Heart left ventricle (tissue), 16 donors: ENCODE measurements around the gene ZBTB7C. TPM values are rescaled to one million over a fixed set of nuclear protein-coding genes. Genes with fewer than 3 reads are reported as not detected.
A peak's percentile ranks its signal among the peaks of the same experiment; 100 is the strongest.

Experiments used
- ATAC-seq, 4 donors: fragments of 200-7000 bp; cut with Tn5 transposase; one replicate each; pipeline ENCODE4 v1.9.1; 2020 to 2022; ENCODE audit warnings: moderate library complexity in 4 of 4, mild to moderate bottlenecking in 3 of 4, moderate number of reproducible peaks in 1 of 4
- DNase-seq, 5 donors: peaks; one replicate each; pipeline ENCODE4 v3.0.0-alpha.2; 2020
- H3K27ac ChIP-seq, 12 donors: fragments of 200-600 bp; sonication (generic) in 4 of 12; one replicate each; pipeline versions ENCODE4 v1.5.0 to v1.8.0; 2016 to 2022; ENCODE audit warnings: mild to moderate bottlenecking in 2 of 12
- H3K27me3 ChIP-seq, 9 donors: fragments of 200-600 bp; sonication (generic) in 2 of 9; one replicate each; pipeline versions ENCODE4 v1.5.1 to v1.8.0; 2016 to 2022; ENCODE audit warnings: mild to moderate bottlenecking in 3 of 9
- H3K36me3 ChIP-seq, 9 donors: fragments of 200-600 bp; sonication (generic) in 2 of 9; one replicate each; pipeline versions ENCODE4 v1.5.0 to v1.8.0; 2018 to 2022; ENCODE audit warnings: mild to moderate bottlenecking in 2 of 9
- H3K4me1 ChIP-seq, 12 donors: fragments of 200-600 bp; sonication (generic) in 4 of 12; one replicate each; pipeline versions ENCODE4 v1.5.0 to v1.8.0; 2016 to 2022; ENCODE audit warnings: mild to moderate bottlenecking in 3 of 12
- H3K4me3 ChIP-seq, 12 donors: fragments of 200-600 bp; sonication (generic) in 4 of 12; one replicate each; pipeline versions ENCODE4 v1.5.0 to v1.8.0; 2017 to 2022; ENCODE audit warnings: mild to moderate bottlenecking in 9 of 12, moderate library complexity in 4 of 12
- H3K9me3 ChIP-seq, 12 donors: fragments of 200-600 bp; sonication (generic) in 4 of 12; one replicate each; pipeline versions ENCODE4 v1.5.0 to v1.8.0; 2016 to 2022; ENCODE audit warnings: mild to moderate bottlenecking in 1 of 12
- POLR2A ChIP-seq, 2 donors: fragments of 450-650 bp; IDR thresholded peaks; one replicate each; pipeline ENCODE4 v1.6.1; 2017; ENCODE audit warnings: antibody characterized with exemption in 2 of 2, mild to moderate bottlenecking in 2 of 2, moderate library complexity in 2 of 2
- WGBS, 4 donors: extraction: QIAGEN DNeasy Blood & Tissue Kit in 2 of 4; methylation state at CpG; one replicate each; pipeline versions ENCODE4 v1.1.5 to v1.1.7; 2013 to 2018; 5-methylcytosine and 5-hydroxymethylcytosine counted together
- intact Hi-C, 10 donors: fragments of 100-400 bp; cut with DNase I; formaldehyde crosslinking; loops; one replicate each; pipeline versions ENCODE4 v1.11.1 to v1.14.2; 2022
- polyA plus RNA-seq, 2 donors: library from polyadenylated mRNA; stranded (reverse); fragments of 200-250 nt; gene quantifications; one replicate each; pipeline ENCODE4 v1.2.3, GENCODE V29; 2013
- total RNA-seq, 9 donors: library from RNA; depleted of rRNA in 2 of 9; stranded (reverse); fragments of >200 nt in 2 of 9; fragmentation: NEBNext Ultra II Directional in 3 of 9; extraction: Animal tissue kit (Norgen Biotek cat#: 25700) in 3 of 9; gene quantifications; one replicate each; pipeline versions ENCODE4 v1.1.0 to v1.2.4, GENCODE V29; 2016 to 2023
- TF ChIP-seq, protein P1 (sequence below), 12 donors: fragments of 200-600 bp; sonication (generic) in 4 of 12; IDR thresholded peaks; one replicate each; pipeline versions ENCODE4 v1.5.0 to v1.8.0; 2018 to 2022; ENCODE audit warnings: antibody characterized with exemption in 12 of 12, mild to moderate bottlenecking in 5 of 12
- donor health status: ischemic (EF 13 %, LVEDD 7.1; RV severe dilation, severe dysfunction).
- donor health status: healthy with polysubstance abuse.
- donor health status: DM: no; HTN: yes; CAD: no.
- donor health status: DM: no; HTN: no; CAD: no.
- donor health status: ischemic (EF 25% LVEDD 6.9; RV normal size, moderate dysfunction).
- donor health status: ischemic (EF 25% LVEDD 5.7; RV mildly dilated, moderate dysfunction).
- donor health status: healthy.
- donor health status: DM: yes; HTN: yes; CAD: no.
- donor health status: ischemic (EF 35%, LVEDD 5.7; RV mildly dilated, moderate dysfunction).
- donor health status: nonischemic (EF 11% LVEDD 7.7; RV severe dilation, severe dysfunction).
- donor health status: DM: yes; HTN: yes; CAD: no.
- donor health status: PGD.
- donor health status: ischemic (EF 29% LVEDD 5.4; RV normal size, mild dysfunction).
- donor health status: nonischemic (EF 23%, LVEDD 6.1; RV moderate dilation, normal function).

The ZBTB7C gene
- total and polyA plus RNA-seq, 11 donors, result 0.68 to 7.5 (median 2.3) TPM

DNA sequence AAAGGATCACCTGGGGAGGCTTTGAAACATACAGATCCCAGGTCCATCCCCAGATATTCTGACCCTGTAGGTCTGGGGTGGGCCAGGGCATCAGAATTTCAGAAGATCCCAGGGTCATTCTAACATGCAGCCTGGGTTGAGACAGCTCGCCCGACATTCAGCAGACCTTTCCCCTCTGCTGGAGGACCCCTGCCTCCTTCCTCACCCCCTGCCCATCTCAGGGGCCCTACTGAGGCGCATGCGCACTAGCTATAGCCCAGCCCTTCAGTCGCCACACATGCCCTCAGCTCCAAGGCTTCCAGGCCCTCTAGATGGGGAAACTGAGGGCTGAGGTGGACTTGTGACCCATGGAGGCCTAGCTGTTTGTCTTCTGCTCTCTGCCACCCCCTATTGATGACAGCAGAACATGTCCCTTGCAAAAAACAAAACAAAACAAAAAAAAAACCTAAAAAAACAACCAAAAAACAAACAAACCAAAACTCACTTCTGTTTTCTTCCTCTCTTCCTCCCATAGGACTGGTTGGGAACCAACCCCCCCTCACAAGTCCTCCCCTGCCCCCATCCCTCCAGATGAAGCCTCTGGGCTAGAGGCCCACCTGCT, 91.3 kb downstream of the ZBTB7C start:
- ATAC-seq (no peak), DNase-seq (no peak)
- no peak for TF ChIP-seq POLR2A (IDR thresholded peaks at IDR 0.05)
- TF ChIP-seq, protein P1, sequence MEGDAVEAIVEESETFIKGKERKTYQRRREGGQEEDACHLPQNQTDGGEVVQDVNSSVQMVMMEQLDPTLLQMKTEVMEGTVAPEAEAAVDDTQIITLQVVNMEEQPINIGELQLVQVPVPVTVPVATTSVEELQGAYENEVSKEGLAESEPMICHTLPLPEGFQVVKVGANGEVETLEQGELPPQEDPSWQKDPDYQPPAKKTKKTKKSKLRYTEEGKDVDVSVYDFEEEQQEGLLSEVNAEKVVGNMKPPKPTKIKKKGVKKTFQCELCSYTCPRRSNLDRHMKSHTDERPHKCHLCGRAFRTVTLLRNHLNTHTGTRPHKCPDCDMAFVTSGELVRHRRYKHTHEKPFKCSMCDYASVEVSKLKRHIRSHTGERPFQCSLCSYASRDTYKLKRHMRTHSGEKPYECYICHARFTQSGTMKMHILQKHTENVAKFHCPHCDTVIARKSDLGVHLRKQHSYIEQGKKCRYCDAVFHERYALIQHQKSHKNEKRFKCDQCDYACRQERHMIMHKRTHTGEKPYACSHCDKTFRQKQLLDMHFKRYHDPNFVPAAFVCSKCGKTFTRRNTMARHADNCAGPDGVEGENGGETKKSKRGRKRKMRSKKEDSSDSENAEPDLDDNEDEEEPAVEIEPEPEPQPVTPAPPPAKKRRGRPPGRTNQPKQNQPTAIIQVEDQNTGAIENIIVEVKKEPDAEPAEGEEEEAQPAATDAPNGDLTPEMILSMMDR (IDR thresholded peaks at IDR 0.05), result peak in 4 of 12 donors; percentile 16 to 32 (median 21)
- Histone ChIP-seq H3K27me3 (no peaks in the 10 kb centered on the region), H3K9me3 (no peaks in the 10 kb centered on the region), H3K4me3 (no peak overlapping the region), H3K27ac (no peak overlapping the region), H3K4me1 (peaks cover 0 to 16% (median 0%) of the 10 kb centered on the region in 12 donors), H3K36me3 (no peaks in the 10 kb centered on the region)
- WGBS, 4 donors, result 97 to 99% (median 98%) methylated on average over 5 of the region's 5 CpGs
- intact Hi-C loops, result no loop called here

DNA sequence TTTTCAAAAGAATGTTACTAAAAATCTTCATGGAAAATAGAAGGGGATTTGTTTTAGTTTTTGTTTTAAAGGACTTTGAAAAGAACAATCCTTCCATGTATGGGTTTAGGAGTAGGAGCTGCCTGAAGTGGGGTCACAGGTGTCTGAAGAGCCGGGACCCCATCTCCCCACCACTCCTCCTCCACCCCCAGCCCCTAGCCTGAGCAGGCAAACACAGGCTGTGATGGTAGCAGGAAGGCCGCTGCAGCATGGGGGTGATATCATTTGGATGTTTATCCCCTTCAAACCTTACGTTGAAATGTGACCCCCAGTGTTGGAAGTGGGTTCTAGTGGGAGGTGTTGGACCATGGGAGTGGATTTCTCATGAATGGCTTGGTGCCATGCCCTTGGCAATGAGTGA, 93.0 kb downstream of the ZBTB7C start:
- Histone ChIP-seq H3K27me3 (no peaks in the 10 kb centered on the region), H3K9me3 (no peaks in the 10 kb centered on the region), H3K27ac (no peak overlapping the region), H3K4me3 (no peak overlapping the region), H3K4me1 (peaks cover 0 to 16% (median 0%) of the 10 kb centered on the region in 12 donors), H3K36me3 (no peaks in the 10 kb centered on the region)
- 84 to 95% (median 89%) methylated on average over 3 of the region's 3 CpGs for WGBS, 4 donors
- TF ChIP-seq, protein P1 (IDR thresholded peaks at IDR 0.05), result no peak
- TF ChIP-seq POLR2A (IDR thresholded peaks at IDR 0.05), result no peak
- ATAC-seq (no peak), DNase-seq (no peak)
- intact Hi-C loops, result no loop called here

DNA sequence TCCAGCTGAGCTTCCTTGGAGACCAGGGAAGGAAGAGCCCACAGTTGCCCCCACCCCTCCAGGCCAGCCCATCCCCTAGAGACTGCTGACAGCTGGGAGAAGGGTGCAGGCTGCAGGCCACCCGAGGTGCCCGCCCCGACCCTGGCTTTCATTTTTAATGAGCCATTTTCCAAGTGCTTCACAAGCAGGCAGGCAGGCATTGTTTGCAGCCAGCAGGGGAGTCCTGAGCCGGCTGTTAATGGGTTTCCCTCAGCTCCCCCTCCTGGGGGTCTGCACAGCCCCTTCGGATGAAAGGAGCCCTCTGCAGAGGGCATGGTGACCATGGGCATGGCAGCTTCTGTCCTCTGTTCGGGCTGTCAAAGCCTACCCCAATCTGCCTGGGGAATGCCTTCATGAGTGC, 94.5 kb downstream of the ZBTB7C start:
- Histone ChIP-seq H3K27me3 (no peaks in the 10 kb centered on the region), H3K9me3 (no peaks in the 10 kb centered on the region), H3K27ac (no peak overlapping the region), H3K4me3 (no peak overlapping the region), H3K36me3 (no peaks in the 10 kb centered on the region), H3K4me1 (peaks cover 0 to 6% (median 0%) of the 10 kb centered on the region in 12 donors)
- DNase-seq (no peak), ATAC-seq (no peak)
- TF ChIP-seq, protein P1 (IDR thresholded peaks at IDR 0.05), result no peak
- TF ChIP-seq POLR2A (IDR thresholded peaks at IDR 0.05), result no peak
- 43 to 56% (median 47%) methylated on average over 5 to 6 of the region's 6 CpGs for WGBS, 4 donors
- intact Hi-C loops, result no loop called here

DNA sequence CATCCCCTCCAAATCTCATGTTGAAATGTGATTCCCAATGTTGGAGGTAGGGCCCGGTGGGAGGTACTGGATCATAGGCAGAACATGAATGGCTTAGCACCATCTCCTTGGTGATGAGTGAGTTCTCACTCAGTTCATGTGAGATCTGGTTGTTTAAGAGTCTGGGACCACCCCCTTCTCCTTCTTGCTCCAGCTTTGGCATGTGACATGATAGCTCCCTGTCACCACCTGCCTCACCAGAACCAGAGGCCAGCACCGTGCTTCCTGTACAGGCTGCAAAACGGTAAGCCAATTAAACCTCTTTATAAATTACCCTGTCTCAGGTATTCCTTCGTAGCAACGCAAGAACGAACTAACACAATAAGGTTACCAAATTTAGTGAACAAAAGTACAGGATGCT, 95.4 kb downstream of the ZBTB7C start:
- TF ChIP-seq, protein P1 (IDR thresholded peaks at IDR 0.05), result no peak
- TF ChIP-seq POLR2A (IDR thresholded peaks at IDR 0.05), result no peak
- 66 to 91% (median 78%) methylated on average over 6 of the region's 6 CpGs for WGBS, 4 donors

More for the DNA sequence above, 95.4 kb downstream of the ZBTB7C start:
- Histone ChIP-seq H3K27me3 (no peaks in the 10 kb centered on the region), H3K36me3 (no peaks in the 10 kb centered on the region), H3K27ac (no peak overlapping the region), H3K4me3 (no peak overlapping the region), H3K4me1 (no peaks in the 10 kb centered on the region), H3K9me3 (no peaks in the 10 kb centered on the region)
- intact Hi-C loops, result no loop called here
- DNase-seq (no peak), ATAC-seq (no peak)
